GM21737 (cell line): Measurements from ENCODE around the gene NFIA.

Experiments
- ATAC-seq: cut with Tn5 transposase; IDR thresholded peaks from one replicate; pipeline ENCODE4 v1.9.1; 2021; ENCODE audit warnings: mild to moderate bottlenecking, moderate library complexity; ENCODE audit not compliant: unreplicated experiment

The NFIA gene

DNA sequence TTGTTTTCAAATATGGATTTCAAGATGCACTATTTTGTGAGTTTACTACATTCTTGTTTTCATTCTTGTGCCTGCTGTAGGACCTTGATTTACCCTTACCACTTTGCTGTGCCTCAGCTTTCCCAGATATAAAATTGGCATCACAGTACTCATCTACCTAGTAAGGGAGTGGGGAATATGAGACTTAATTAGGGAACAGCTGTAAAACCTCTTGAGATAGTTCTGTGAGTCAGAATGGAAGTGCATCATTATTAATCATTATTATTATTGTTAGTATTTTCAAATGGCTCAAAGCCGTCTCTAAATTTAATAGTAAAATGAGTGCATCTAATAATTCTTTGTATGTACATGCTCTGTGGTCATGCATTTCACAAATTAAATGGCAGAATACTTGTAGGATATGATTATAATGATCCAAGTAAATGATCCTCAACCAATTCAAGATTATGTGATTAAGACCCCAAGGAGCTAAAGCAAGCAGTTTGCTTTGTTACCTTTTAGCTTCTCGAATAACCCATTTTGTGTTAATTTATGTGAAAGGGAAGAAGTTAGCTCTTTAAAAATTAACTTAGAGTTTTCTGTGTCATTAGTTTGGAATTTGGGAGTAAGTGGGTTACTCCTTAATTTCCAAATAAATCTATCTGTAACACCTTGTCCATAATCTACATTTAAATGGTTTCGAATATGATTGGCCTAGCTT lies 155.4 kb downstream of the NFIA start:
- no peak for ATAC-seq

DNA sequence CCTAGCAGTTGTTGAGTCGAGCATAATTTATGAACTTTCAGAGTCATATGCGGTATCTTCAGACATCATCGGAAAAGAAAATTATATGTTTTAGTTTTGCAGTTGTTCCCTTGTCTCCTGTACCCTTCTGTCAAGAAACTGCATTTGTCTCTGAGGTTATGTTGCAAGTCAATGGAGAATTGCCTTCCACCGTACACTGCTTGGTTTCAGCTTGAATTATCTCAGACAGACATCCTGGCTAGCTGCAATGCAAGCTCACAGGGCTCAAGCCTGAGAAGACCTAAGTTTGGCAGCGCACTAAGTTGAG lies 156.0 kb downstream of the NFIA start:
- ATAC-seq = no peak

DNA sequence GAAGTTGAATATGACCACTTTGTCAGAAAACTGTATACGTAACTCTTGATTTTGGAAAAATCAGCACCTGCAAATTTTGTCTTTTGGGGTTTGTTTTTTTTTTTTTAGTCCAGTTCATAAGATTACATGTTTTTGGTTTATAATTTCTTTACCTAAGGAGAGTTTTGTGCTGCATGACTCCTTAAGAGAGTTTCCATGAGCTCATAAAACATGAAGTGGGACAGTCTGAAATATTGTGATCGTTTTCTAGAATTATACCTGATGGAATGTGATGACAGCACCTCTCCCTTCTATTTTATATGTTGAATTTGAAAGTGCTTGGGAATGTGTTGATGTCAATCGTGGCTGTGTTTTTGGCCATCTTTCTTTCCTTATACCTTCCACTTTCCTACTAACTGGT lies 158.5 kb downstream of the NFIA start:
- ATAC-seq = no peak

DNA sequence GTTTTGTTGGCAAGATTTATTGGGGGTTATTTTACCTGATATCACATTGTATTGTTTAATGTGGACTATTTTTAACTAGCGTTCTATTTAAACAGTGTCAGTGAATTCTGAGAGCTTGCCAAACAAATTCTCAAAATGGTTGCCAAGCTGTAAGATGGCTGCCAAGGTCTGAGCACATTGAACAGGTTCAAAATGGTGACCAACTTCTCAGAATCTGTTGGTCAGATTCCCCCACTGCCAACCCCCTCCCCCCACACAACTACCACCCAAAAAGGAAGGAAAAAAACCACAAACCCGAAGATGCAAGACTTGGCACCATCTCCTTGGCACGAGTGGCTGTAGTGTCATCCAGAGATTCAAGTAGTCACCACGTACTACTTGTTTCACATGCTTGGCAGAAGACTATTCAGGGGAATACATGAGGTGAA lies 159.1 kb downstream of the NFIA start:
- no peak for ATAC-seq

DNA sequence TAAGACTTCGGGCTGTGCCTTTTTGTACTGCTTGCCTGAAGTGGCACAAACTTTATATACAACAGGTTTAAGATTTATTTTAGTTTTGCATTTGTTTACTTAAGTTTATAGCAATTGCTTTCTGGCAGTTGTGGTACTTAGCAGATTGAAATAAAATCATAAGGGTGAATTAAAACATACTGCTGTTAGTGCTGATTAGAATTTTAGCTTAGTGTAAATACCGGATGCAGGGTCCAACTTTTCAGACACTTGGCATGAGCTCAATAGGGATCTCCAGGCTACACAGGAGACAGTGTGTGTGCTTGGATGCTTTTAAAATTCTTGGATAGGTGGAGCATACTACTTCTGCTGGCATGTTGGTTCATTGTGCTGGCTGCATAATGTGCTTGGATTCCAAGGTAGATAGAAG lies 159.6 kb downstream of the NFIA start:
- ATAC-seq = no peak

DNA sequence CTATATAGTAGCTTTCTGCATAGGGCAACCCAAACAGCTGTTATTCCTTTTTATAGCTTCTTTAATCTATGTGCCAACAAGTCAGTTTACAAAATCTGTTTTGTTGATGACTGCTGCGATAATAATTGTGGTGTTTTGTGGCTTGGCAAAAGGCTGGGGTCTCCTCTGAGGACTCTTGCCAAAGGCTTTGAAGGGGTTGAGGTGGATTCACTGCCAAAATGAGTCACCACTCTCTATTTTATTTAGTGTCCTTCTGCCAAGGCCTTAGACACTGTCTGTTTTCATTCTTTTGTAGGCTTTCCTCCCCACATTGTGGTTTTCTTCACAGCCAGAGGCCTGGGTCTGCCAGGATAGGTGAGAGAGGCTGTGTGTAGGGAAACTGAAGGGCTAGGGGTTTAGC lies 161.8 kb downstream of the NFIA start:
- ATAC-seq = no peak

DNA sequence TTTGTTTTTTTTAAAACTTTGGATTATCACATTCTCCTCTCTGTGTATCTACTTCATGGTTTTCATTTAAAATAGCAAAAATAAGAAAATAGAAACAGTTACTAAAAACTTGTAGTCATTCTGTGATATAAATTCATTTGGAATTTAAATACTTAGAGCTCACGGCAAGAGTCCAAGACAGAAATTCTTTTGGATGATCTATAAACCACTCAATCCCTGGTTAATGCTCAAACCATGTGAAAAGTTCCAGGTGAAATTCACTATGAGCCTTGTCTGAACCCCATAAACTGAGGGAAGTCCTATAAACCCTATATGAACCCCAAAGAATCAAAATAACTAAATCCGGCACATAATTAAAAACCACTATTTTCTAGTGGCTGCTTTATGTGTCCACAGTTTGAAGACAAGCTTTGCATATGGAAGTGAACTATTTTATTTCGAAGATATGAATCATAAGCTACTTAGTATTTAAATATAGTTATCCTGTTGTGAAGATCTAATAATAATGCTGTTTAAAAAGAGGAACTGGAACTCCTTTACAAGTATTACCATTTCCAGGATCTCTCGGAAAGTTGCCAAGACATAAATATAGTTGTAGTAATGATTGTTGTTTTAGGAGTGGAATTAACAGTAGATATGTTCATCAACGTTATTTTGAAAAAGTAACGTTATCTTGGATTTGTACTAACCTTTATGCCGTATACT lies 163.5 kb downstream of the NFIA start:
- no peak for ATAC-seq

DNA sequence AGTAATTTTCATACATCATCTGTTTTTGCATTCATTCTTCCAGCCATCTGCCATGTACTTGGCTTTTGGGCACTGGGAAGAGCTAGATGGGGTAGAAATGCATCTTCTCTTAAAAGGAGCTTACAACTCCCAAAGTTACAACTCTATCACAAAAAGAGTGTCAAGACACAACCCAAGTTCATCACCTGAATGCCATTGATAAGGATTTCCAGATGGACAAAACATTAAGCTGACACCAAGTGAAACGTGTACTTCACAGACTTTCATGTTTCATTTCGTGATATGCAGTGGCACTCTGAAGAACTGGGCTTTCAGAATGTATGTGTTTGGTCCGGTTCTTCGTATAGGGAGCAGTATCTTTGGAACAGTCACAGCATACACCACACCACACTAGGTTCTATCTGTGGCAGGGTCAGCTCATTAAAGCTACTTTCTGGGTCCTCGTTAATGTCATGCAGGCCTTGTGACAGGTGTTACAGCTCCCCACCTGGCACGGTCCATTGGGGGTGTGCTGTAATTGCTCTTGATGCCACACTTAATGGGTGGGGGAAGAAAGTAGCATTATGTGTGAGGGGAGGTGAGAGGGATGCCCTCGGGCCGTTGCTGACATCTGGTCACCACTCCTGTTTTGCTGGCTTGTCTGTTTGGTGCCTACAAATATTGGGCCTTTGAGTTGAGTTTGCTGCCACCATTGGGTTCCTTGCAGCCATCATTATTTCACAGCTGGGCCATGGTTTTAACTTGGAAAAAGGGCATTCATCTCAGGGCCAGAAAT lies 164.9 kb downstream of the NFIA start:
- no peak for ATAC-seq

DNA sequence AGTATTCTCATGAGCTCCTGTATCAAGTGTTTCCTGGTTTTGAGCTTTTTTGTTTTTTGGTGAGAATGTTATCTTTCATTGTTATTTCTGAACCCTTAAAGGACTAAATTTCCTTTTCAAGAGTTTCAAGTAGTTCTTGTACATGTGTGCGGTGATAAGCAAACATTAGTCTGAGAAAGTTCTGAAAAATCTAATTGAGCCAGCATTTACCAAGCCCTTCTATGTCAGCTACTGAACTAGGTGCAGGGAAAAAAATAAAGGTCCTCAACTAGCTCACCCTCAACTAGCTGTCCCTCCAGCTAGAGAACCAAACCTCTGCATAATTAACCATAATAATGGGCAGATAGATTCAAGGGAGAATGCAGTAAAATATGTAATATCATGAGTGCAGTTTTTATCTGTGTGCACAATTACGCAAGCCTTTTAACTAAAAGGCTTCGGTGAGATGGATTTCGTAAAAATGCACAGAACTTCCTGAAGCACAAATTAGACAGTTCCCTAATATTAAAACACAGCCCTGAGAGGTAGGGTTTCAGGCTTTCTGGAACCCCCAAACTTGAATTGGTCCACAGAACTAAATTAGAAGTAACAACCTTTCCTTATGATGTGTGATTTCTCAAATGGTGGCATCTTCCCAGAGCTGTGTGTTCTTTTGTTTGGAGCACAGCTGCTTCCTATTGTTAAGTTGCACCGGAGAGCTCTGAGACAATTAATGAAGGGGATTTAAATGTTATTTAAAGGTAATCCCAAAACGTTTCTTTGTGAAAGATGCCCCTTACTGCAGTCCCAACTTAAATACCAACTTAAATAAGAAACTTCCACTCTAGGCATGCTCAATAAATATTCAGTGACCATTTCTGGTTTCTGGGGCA lies 165.8 kb downstream of the NFIA start:
- ATAC-seq = no peak

DNA sequence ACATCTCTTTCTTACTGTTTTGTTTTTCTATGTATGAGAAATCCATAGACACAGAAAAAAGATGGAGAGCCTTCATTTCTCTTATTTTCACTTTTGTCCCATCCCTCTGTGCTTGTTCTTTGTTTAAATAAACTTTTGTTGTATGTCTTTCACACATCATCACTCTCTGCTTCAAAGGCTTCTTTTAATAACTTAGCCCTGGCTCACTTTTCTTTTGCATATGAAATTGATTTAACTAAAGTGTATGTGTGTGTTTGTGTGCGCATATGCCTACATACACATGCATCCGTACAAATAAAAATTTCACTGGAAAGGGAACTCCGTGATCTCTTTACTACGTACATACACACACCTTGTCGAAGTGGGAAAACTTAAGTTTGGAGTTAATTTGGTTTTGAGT lies 168.6 kb downstream of the NFIA start:
- no peak for ATAC-seq

DNA sequence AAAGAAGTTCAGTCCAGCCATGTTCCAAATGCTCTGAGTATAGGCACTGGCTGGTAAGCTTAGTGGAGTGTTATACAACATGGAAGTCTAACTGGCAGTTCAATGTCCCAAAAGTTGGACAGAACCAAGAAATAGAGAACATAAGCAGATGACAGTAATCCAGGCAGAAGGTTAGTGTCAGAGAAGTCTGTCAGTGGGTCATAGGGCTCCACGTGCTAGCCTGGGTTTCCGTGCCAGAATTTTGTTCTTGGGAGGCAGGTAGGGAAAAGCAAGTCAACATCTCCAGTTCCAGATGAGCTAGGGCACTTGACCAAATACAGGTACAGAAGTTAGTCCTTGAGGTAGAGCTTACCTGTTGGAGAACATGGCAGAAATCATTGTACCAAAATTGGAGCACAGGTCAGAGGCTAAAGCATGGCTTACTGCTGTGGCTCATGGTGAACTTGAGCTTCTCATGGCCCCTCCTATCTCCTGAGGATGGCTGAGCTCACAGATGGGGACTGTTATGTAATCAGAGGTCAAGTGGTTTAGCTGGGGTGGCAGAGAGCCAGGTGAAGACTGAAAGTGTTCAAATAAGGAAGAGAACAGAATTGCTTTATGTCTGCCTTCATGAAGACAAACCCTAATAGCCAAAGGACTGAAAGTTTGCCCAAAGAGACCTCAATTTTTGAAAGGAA lies 170.8 kb downstream of the NFIA start:
- ATAC-seq = no peak

DNA sequence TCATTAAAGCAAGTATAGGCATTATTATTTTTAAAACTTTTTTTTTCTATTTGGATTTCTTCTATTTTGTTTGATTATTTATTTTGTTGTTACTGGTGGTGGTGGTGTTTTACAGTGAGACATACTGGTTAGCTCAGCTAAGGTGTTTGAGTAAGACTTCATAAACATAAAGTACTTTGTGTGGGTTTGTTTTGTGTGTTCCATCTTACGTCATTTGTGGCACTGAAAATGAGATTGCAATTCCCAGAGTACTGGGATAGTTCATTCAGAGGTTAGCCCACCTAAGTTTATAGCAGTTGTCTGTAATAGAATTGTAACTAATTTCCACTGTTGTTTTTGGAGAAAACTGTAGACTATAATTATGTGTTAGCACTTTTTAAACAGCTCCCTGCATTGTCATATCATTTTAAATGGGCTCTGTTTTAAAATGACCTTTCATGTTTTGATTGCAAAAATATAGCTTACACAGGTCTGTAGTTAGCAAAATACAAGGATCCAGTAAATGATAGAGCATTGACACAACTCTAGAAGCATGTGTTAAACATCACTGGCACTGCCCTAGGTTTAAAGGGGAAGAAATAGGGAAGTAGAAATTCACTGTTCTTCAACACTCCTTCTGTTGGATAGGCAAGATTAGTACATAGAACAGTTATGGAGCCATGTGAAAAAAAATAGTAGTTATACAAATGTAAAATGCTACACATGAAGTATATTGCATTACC lies 171.7 kb downstream of the NFIA start:
- ATAC-seq = no peak

DNA sequence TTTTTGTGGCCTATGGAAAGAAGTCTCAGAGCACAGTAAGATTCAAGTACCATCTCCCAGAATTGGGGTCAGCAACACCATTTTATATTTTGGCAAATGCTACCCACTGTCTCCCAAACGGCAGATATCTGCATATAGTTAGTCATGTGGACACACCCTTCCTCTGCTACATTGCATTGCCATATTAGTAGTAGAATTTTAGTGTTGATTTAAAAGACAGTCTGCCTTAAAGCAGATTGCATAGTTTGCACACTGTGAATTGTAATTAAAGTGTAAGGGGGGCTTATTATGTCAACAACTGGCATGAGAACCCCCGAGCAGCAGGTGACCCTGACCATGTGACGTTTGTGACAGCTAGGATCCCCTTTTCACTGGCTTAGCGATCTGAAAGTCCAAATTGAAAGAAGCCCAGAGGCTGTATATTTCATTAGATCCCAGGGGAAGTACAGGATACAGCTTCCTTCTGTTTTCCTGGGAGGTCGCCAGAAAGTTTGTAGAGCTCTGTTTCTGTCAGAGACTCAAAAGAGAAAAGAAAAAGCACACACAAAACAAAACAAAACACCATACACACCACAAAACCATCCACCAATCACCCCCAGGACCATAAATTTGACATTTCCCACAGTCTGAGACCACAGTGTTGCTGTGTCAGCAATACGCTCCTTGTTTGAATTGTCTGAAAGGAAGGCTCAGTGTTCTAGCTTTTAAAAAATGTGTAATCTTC lies 172.4 kb downstream of the NFIA start:
- no peak for ATAC-seq

DNA sequence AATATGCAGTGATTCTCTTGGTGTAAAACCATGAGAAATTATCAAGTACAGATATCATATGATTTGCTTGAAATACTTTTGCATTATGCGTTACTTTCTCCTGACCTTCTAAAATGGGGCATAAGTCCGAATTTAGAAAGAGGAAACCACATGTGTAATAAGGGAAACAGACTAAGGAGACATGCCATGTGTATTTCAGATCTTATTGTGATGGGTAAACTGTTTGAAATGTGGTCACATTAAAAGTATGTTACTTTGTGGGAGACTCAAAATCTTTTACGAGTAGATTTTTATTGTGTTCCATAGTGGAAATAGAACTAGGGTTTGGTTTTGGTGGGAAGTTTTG lies 173.0 kb downstream of the NFIA start:
- ATAC-seq = no peak

DNA sequence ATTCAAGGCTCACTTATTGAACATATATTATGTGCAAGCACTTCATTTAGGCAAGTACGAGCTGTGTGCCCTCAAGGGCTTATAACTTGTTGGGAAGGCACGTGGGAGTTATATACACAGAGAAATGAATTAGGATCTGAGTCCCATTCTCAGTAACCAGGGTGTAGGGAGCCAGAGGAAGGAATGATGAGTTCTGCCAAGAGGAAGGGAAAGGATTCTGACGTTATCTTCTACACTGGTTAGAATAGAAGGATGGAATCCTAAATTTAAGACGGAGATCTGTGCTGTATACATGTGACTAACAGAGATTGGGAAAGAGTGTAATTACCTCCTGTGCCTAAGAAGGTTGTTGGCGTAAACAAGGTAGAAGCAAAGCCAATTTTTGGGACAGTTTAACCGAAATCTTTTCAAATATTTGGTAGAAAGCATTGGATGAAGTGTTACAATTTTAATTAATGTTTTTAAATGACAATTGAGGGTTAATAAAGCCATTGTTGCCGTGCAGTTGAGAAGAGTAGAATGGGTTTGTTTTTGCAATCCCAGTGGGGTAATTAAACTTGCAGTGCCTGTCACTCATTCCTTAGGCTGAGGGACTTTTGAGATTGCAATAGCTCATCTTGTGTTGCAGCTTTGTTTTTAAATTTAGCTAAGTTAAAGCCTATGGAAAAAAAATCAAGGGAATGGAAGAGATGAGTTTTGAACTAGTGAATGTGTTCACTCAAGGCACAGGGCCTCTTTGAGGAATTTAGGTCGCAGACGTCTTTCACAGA lies 177.2 kb downstream of the NFIA start:
- ATAC-seq = no peak

DNA sequence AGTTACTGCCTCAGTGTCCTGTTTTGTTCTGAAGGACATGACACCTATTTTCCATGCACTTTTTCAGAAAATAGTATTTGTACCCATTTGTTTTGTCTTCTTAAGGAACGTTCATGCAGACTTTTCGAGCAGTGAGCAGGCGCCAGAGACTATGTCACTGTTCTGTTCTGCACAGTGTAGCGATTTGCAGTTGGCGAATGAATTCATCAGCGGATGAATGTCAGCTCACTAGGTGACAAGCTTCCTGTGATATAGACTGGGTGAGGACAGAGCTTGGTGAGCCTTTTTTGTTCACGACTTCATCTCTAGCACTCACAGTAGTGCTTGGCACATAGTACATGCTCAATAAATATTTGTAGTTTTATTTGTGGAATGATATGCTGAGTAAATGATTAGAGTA lies 177.8 kb downstream of the NFIA start:
- no peak for ATAC-seq

DNA sequence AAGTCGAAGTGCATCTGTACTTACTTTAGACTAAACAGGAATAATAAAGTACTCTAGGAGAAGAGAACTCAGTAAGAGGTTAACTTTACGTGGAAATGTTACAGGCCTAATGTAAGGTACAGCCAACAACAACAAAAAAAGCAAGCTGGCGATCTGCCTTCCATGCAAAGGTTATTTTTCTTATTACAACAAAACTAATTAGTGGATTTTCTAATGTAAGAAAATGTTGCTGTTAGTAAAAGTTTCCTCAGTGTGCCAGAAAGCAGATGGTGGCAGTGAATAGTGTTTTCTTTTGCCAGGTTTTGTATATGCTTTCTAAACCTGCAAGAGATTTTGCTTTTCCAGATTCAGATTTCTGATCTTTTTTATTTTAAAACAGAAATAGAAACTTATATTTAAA lies 179.2 kb downstream of the NFIA start:
- no peak for ATAC-seq

DNA sequence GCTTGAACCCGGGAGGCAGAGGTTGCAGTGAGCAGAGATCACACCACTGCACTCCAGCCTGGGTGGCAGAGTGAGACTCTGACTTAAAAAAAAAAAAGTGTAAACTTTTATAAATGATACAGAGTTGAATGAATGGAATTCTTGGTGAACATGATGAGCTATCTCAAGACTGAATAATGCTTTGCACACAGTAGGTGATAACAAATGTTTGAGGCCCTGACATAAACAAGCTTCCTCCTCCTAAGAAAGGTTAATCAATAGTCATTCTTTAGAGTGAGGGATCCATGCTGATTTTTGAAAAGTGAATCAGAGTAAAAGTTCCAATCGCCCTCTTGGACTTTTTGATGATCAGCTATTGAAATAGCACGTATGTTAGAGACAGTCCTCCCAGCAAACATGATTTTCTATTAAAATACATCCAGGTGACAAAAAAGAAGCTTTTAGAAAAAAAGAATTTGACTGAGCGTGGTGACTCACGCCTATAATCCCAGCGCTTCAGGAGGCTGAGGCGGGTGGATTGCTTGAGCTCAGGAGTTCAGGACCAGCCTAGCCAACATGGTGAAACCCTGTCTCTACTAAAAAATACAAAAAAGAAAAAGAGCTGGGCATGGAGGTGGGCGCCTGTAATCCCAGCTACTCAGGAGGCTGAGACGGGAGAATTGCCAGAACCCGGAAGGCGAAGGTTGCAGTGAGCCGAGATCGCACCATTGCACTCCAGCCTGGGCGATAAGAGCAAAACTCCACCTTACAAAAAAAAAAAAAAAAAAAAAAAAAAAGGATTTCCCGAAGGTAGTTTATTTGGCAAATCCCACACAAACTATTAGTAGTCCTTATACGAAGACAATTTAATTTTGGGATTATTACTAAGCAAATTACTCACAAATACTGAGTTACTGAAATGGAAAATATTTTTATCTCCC lies 181.8 kb downstream of the NFIA start:
- no peak for ATAC-seq
